Measurements from ENCODE around the gene SEZ6.

DNA sequence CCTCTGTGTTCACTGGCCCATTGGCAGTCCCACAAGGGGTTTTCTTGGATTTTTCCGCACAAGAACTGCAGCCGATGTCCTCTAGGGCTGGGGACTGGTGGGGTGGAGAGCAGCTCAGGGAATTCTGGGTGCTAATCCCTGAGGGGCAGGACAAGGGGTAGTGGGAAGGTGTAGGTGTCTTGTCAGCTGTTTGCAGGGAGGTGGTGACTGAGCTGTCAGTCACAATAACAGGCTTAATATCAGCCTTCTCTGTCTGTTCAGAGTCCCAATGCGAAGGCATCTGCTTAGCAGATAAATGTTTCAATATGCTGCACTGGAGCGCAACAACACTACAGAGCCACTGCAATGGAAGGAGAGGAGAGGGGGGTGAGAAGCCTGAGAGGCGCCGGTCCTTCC is 92.9 kb downstream of the SEZ6 start:
- TF ChIP-seq CTCF (IDR thresholded peaks at IDR 0.05 in 4 of 5, conservative IDR thresholded peaks at IDR 0.05 in 1 of 5) (no peak), POLR2A (IDR thresholded peaks at IDR 0.05) (no peak)

Measured in gastrocnemius medialis (tissue), 4 donors.